Pancreas (tissue), 10 donors: ENCODE data around the gene TRABD. TPM values are rescaled to one million over a fixed set of nuclear protein-coding genes. Genes with fewer than 3 reads are reported as not detected.

Experiments used
- ATAC-seq, 4 donors: fragments of 200-7000 bp; cut with Tn5 transposase; one replicate each; pipeline versions ENCODE4 v1.8.0 to v1.9.1; 2020; ENCODE audit warnings: mild to moderate bottlenecking in 4 of 4, moderate library complexity in 4 of 4
- DNase-seq, 6 donors: peaks; one replicate each; pipeline ENCODE4 v3.0.0-alpha.2; 2020
- FAIRE-seq: peaks from 2 replicates; lab custom pipeline; 2012; peaks lifted over from hg19 to GRCh38; lab: Jason Lieb, UNC
- H3K27ac ChIP-seq, 4 donors: fragments of 200-600 bp; sonication (generic); 1 replicate in 3 of 4; 2 replicates in 1 of 4; pipeline versions ENCODE4 v1.5.0 to v1.8.0; 2020
- H3K27me3 ChIP-seq, 4 donors: fragments of 200-600 bp; one replicate each; pipeline ENCODE4 v1.8.0; 2021
- H3K36me3 ChIP-seq, 3 donors: fragments of 200-600 bp; sonication (generic) in 1 of 3; one replicate each; pipeline versions ENCODE4 v1.5.0 to v1.8.0; 2020 to 2021
- H3K4me1 ChIP-seq, 3 donors: fragments of 200-600 bp; one replicate each; pipeline ENCODE4 v1.8.0; 2021
- H3K4me3 ChIP-seq, 4 donors: fragments of 200-600 bp; sonication (generic) in 2 of 4; one replicate each; pipeline versions ENCODE4 v1.5.0 to v1.8.0; 2020 to 2021
- H3K9me3 ChIP-seq, 4 donors: fragments of 200-600 bp; one replicate each; pipeline ENCODE4 v1.8.0; 2021
- CTCF ChIP-seq, 4 donors: fragments of 200-600 bp; sonication (generic) in 3 of 4; IDR thresholded peaks; one replicate each; pipeline versions ENCODE4 v1.5.0 to v1.8.0; 2021; ENCODE audit warnings: antibody characterized with exemption in 4 of 4
- WGBS, 2 donors: extraction: QIAGEN DNeasy Blood & Tissue Kit; methylation state at CpG; one replicate each; pipeline ENCODE4 v1.1.7; 2013; 5-methylcytosine and 5-hydroxymethylcytosine counted together
- intact Hi-C, 3 donors: fragments of 100-400 bp; cut with DNase I; formaldehyde crosslinking; loops; one replicate each; pipeline versions ENCODE4 v1.11.1 to v1.14.2; 2022
- polyA plus RNA-seq, 2 donors: library from polyadenylated mRNA; stranded (reverse); fragments of 200-250 nt; gene quantifications; one replicate each; pipeline ENCODE4 v1.2.3, GENCODE V29; 2013
- total RNA-seq, 6 donors: library from RNA; stranded (reverse); fragmentation: NEBNext Ultra II Directional in 4 of 6; extraction: Animal tissue kit (Norgen Biotek cat#: 25700) in 4 of 6; gene quantifications; one replicate each; pipeline versions ENCODE4 v1.2.1 to v1.2.4, GENCODE V29; 2021 to 2023
- donor health status: healthy with polysubstance abuse.
- donor health status: DM: no; HTN: no; CAD: no; lungs with moderate emphysema.
- donor health status: DM: no; HTN: no; CAD: no.
- donor health status: control.
- donor health status: control.
- donor health status: Bipolar disorder and iron deficiency.
- donor health status: DM: yes; HTN: yes; CAD: no.
- donor health status: DM: no; HTN: no; CAD: no.
- donor health status: DM: no; HTN: no; CAD: no.
- donor health status: DM: yes; HTN: yes; CAD: no.

TRABD gene
- total and polyA plus RNA-seq, 8 donors = 25.9 to 107 (median 51.7) TPM

GRCh38 chr22:50244420-50245213 is 58.9 kb downstream of the TRABD start, which contains the start of gene TUBGCP6:
Gene TUBGCP6 (minus strand): TSS chr22:50245023. CDS start chr22:50244459, 564 bp downstream.
- FAIRE-seq = no peak
- peak in 1 of 4 donors; percentile 29 for TF ChIP-seq CTCF (IDR thresholded peaks at IDR 0.05)

GRCh38 chr22:50245214-50246072 is 59.7 kb downstream of the TRABD start:
- H3K36me3 ChIP-seq = no peaks in the 10 kb centered on the region
- no peak for FAIRE-seq
- H3K27me3 ChIP-seq = no peaks in the 10 kb centered on the region
- WGBS, 2 donors = 10 to 20% methylated on average over 31 to 53 of the region's 53 CpGs
- peak overlapping the region; percentile 78 to 91 (median 84) for H3K27ac ChIP-seq
- H3K4me3 ChIP-seq = peak overlapping the region; percentile 70 to 96 (median 86)
- H3K9me3 ChIP-seq = no peaks in the 10 kb centered on the region
- intact Hi-C loops = loop anchor here in 2 of 3 donors (5.0 to 10.0 kb wide), 2 partner anchors 259 to 262 kb away; partner anchors contain the start of genes LMF2 (in 2 of the 2) and NCAPH2 (in 2 of the 2)
- DNase-seq = peak in 1 of 6 donors; percentile 67
- ATAC-seq = peak; percentile 19 to 48 (median 24)
- peaks cover 17 to 38% (median 24%) of the 10 kb centered on the region in 3 donors for H3K4me1 ChIP-seq
- TF ChIP-seq CTCF (IDR thresholded peaks at IDR 0.05) = no peak

More at GRCh38 chr22:50244420-50245213, 58.9 kb downstream of the TRABD start, which contains the start of gene TUBGCP6:
- Histone ChIP-seq H3K4me3 (peak within 1 kb of the TSS; percentile 70 to 96 (median 86)), H3K27me3 (no peaks in the 10 kb centered on the region), H3K9me3 (no peaks in the 10 kb centered on the region), H3K4me1 (peaks cover 10 to 30% (median 15%) of the 10 kb centered on the region in 3 donors), H3K27ac (peak within 1 kb of the TSS; percentile 78 to 91 (median 84)), H3K36me3 (peaks cover 0 to 1% (median 0%) of the 10 kb centered on the region in 3 donors)
- DNase-seq (peak; percentile 89 to 98 (median 93)), ATAC-seq (peak; percentile 89 to 94 (median 91))
- intact Hi-C loops = loop anchor here in 2 of 3 donors (5.0 to 10.0 kb wide), 2 partner anchors 260 to 263 kb away; partner anchors contain the start of genes LMF2 (in 2 of the 2) and NCAPH2 (in 2 of the 2)
- 0% methylated on average over 68 to 76 of the region's 76 CpGs for WGBS, 2 donors

- WGBS, 2 donors = 82 to 83% methylated on average over 20 of the region's 20 CpGs
- Histone ChIP-seq H3K36me3 (no peaks in the 10 kb centered on the region), H3K4me1 (peaks cover 15 to 37% (median 18%) of the 10 kb centered on the region in 3 donors), H3K27ac (no peak overlapping the region), H3K9me3 (no peaks in the 10 kb centered on the region), H3K27me3 (no peaks in the 10 kb centered on the region), H3K4me3 (peak overlapping the region in 1 of 4 donors; percentile 70)
- FAIRE-seq (no peak), DNase-seq (no peak), ATAC-seq (no peak)
- intact Hi-C loops = loop anchor here in 2 of 3 donors (5.0 to 10.0 kb wide), 2 partner anchors 258 to 261 kb away; partner anchors contain the start of genes LMF2 (in 2 of the 2) and NCAPH2 (in 2 of the 2)
- no peak for TF ChIP-seq CTCF (IDR thresholded peaks at IDR 0.05)
Measured at GRCh38 chr22:50246242-50247175, 60.8 kb downstream of the TRABD start.

- H3K27me3 ChIP-seq = no peaks in the 10 kb centered on the region
- intact Hi-C loops = loop anchor here in 2 of 3 donors (5.0 to 10.0 kb wide), 2 partner anchors 257 to 260 kb away; partner anchors contain the start of genes LMF2 (in 2 of the 2) and NCAPH2 (in 2 of the 2)
- peaks cover 14 to 25% (median 14%) of the 10 kb centered on the region in 3 donors for H3K4me1 ChIP-seq
- no peak overlapping the region for H3K4me3 ChIP-seq
- no peak overlapping the region for H3K27ac ChIP-seq
- FAIRE-seq = no peak
- H3K9me3 ChIP-seq = no peaks in the 10 kb centered on the region
- 57 to 72% methylated on average over 14 to 16 of the region's 16 CpGs for WGBS, 2 donors
- TF ChIP-seq CTCF (IDR thresholded peaks at IDR 0.05) = no peak
- no peak for ATAC-seq
- H3K36me3 ChIP-seq = no peaks in the 10 kb centered on the region
- DNase-seq = peak in 2 of 6 donors; percentile 50 to 56
Measured at GRCh38 chr22:50247748-50248147, 62.0 kb downstream of the TRABD start.
